ENCODE data around the gene TMEM164.

DNA sequence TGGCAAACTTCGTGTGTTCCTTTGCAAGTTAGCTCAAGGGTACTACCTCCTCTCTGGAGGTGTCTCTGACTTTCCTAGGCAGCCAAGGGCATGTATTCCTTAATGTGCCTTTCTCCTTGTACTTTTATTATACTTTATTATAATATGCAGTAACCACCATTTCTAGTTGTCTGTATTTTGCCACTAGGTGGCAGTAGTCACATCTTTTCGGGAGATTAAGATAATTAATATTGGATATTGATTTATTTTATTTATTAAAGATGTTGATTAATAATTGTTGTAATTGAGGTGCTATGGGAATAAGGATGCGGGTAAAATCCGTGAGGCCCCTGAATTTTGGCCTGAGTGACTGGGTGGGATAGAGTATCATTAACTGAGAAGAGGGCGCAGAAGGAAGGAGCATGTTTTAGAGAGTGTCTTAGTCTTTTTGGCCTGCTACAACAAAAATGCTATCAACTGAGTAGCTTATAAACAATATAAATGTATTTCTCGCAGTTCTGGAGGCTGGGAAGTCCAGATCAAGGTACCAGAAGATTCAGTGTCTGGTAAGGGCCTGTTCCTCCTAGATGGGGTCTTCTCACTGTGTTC, 153.3 kb downstream of the TMEM164 start:
- TF ChIP-seq, protein P1, sequence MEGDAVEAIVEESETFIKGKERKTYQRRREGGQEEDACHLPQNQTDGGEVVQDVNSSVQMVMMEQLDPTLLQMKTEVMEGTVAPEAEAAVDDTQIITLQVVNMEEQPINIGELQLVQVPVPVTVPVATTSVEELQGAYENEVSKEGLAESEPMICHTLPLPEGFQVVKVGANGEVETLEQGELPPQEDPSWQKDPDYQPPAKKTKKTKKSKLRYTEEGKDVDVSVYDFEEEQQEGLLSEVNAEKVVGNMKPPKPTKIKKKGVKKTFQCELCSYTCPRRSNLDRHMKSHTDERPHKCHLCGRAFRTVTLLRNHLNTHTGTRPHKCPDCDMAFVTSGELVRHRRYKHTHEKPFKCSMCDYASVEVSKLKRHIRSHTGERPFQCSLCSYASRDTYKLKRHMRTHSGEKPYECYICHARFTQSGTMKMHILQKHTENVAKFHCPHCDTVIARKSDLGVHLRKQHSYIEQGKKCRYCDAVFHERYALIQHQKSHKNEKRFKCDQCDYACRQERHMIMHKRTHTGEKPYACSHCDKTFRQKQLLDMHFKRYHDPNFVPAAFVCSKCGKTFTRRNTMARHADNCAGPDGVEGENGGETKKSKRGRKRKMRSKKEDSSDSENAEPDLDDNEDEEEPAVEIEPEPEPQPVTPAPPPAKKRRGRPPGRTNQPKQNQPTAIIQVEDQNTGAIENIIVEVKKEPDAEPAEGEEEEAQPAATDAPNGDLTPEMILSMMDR (IDR thresholded peaks at IDR 0.05), result peak; percentile 22 to 62 (median 52)
- TF ChIP-seq POLR2A (IDR thresholded peaks at IDR 0.05), result no peak

All from heart left ventricle (tissue), 13 donors.